Panc1 (cell line): ENCODE data around the gene TAS2R41. TPM values are rescaled to one million over a fixed set of nuclear protein-coding genes. Genes with fewer than 3 reads are reported as not detected.

ENCODE experiments used
- ATAC-seq: fragments of 200-7000 bp; cut with Tn5 transposase; 2 replicates; pipeline ENCODE4 v1.9.1; 2020; ENCODE audit warnings: mild to moderate bottlenecking, moderate library complexity
- BruUV-seq: library from RNA; stranded (reverse); fragments of 400-500 nt; replicated peaks from 2 replicates; lab custom pipeline; 2021; lab: Mats Ljungman, UMichigan
- CTCF ChIA-PET: fragments of 300-600 bp; sonication (Branson Sonifier 250); formaldehyde crosslinking; loops from one replicate; lab custom pipeline; 2022; ENCODE audit warnings: antibody characterized with exemption; lab: Charles Lee
- POLR2A ChIA-PET: fragments of 300-600 bp; sonication (Branson Sonifier 250); formaldehyde crosslinking; loops from one replicate; lab custom pipeline; 2022; ENCODE audit warnings: antibody characterized with exemption; lab: Charles Lee
- DNase-seq: peaks from one replicate; pipeline ENCODE4 v3.0.0-alpha.2; 2010; ENCODE audit warnings: low read depth, low spot score
- H3K27ac ChIP-seq: 2 replicates; pipeline ENCODE4 v1.5.1; 2011; ENCODE audit warnings: mild to moderate bottlenecking, low read length, inconsistent platforms
- H3K27me3 ChIP-seq: fragments of 200-500 bp; sonication (Bioruptor generic); 2 replicates; pipeline ENCODE4 v1.6.0; 2014; ENCODE audit warnings: low read length, inconsistent platforms; ENCODE audit not compliant: control insufficient read depth, insufficient read depth
- H3K36me3 ChIP-seq: fragments of 200-500 bp; sonication (Bioruptor generic); 2 replicates; pipeline ENCODE4 v1.5.1; 2014; ENCODE audit warnings: inconsistent platforms, mild to moderate bottlenecking, low read length, moderate library complexity; ENCODE audit not compliant: control insufficient read depth, insufficient read depth
- H3K4me1 ChIP-seq: 2 replicates; pipeline ENCODE4 v1.5.1; 2011; ENCODE audit warnings: inconsistent platforms, mild to moderate bottlenecking, low read length, moderate library complexity; ENCODE audit not compliant: control insufficient read depth, insufficient read depth
- H3K4me3 ChIP-seq, 2 experiments: 2 replicates each; pipeline ENCODE4 v1.5.1; 2011 to 2012; ENCODE audit warnings: low read depth in 2 of 2, low read length in 2 of 2, mild to moderate bottlenecking in 2 of 2, inconsistent platforms in 1 of 2, moderate library complexity in 1 of 2
- H3K9me3 ChIP-seq: fragments of 200-500 bp; sonication (Bioruptor generic); 2 replicates; pipeline ENCODE4 v1.5.1; 2014; ENCODE audit warnings: low read depth, mild to moderate bottlenecking, inconsistent platforms, low read length, moderate library complexity; ENCODE audit not compliant: control insufficient read depth, insufficient read depth
- CTCF ChIP-seq: fragments of 450-650 bp; IDR thresholded peaks from 2 replicates; pipeline ENCODE4 v1.5.1; 2017; ENCODE audit warnings: mild to moderate bottlenecking
- POLR2AphosphoS5 ChIP-seq: IDR thresholded peaks from 2 replicates; pipeline ENCODE4 v1.6.1; 2012; ENCODE audit warnings: mild to moderate bottlenecking, low read depth, low read length, moderate library complexity
- REST ChIP-seq, 2 experiments: IDR thresholded peaks; 2 replicates each; pipeline ENCODE4 v1.6.1; 2011 to 2012; ENCODE audit warnings: low read depth in 2 of 2, control low read depth in 1 of 2, low read length in 1 of 2, mild to moderate bottlenecking in 1 of 2, moderate library complexity in 1 of 2; ENCODE audit not compliant: insufficient read depth in 1 of 2
- SIN3A ChIP-seq: IDR thresholded peaks from 2 replicates; pipeline ENCODE4 v1.6.1; 2012; ENCODE audit warnings: low read depth, mild to moderate bottlenecking, low read length, moderate library complexity, borderline replicate concordance; ENCODE audit not compliant: insufficient read depth
- TCF7L2 ChIP-seq: IDR thresholded peaks from 2 replicates; pipeline ENCODE4 v1.6.1; 2011; ENCODE audit warnings: mild to moderate bottlenecking, low read depth, low read length, inconsistent platforms
- in situ Hi-C: cut with HindIII; loops from 2 replicates; pipeline ENCODE4 v1.10.0; 2016; ENCODE audit warnings: low sequenced_read_pairs, low pct_unique_long_range_greater_than_20kb
- intact Hi-C: fragments of 100-400 bp; cut with micrococcal nuclease; formaldehyde crosslinking; loops from one replicate; pipeline ENCODE4 v1.10.0; 2022; ENCODE audit not compliant: unreplicated experiment
- total RNA-seq: library from RNA; stranded (reverse); gene quantifications from one replicate; pipeline ENCODE4 v1.2.1, GENCODE V29; 2021; ENCODE audit not compliant: unreplicated experiment

The TAS2R41 gene
- total RNA-seq, 1 experiment from 2014 or later, result not detected

GRCh38 chr7:143436325-143436946 is 41.2 kb upstream of the TAS2R41 start:
- TF ChIP-seq CTCF (no peak), TCF7L2 (no peak)
- intact Hi-C loops (no loop called here), in situ Hi-C loops (no loop called here)
- DNase-seq, result no peak
- Histone ChIP-seq H3K27me3 (peaks cover 15% of the 10 kb centered on the region), H3K9me3 (no peaks in the 10 kb centered on the region), H3K4me3 (no peak overlapping the region), H3K36me3 (no peaks in the 10 kb centered on the region), H3K27ac (no peak overlapping the region), H3K4me1 (no peaks in the 10 kb centered on the region)
- no peak for ATAC-seq
- POLR2A ChIA-PET, result no interaction called here
- CTCF ChIA-PET, result no interaction called here
- BruUV-seq, result no TSS peak

GRCh38 chr7:143437578-143437977 is 40.1 kb upstream of the TAS2R41 start:
- ATAC-seq, result no peak
- POLR2A ChIA-PET, result no interaction called here
- Histone ChIP-seq H3K27me3 (peaks cover 15% of the 10 kb centered on the region), H3K4me3 (no peak overlapping the region), H3K27ac (no peak overlapping the region), H3K4me1 (no peaks in the 10 kb centered on the region), H3K36me3 (no peaks in the 10 kb centered on the region), H3K9me3 (no peaks in the 10 kb centered on the region)
- in situ Hi-C loops (no loop called here), intact Hi-C loops (no loop called here)
- DNase-seq, result no peak
- CTCF ChIA-PET, result no interaction called here
- TF ChIP-seq SIN3A (no peak), POLR2AphosphoS5 (no peak), CTCF (no peak), TCF7L2 (no peak), REST (IDR thresholded peaks at IDR 0.05; ENCODE audit: insufficient read depth in 1 of 2, low read depth in 2 of 2, low read length in 1 of 2) (no peak)
- no TSS peak for BruUV-seq
